ENCODE measurements around the gene S100A14. TPM values are rescaled to one million over a fixed set of nuclear protein-coding genes. Genes with fewer than 3 reads are reported as not detected.
"Not testable (repeated sequence)": the region's sequence is repeated elsewhere in the genome, so short reads cannot be mapped to it uniquely, and the experiment has no call there.

S100A14 gene
- total RNA-seq, 2 donors from 2014 or later, result 13.5 to 25.0 TPM

- TF ChIP-seq POLR2A (IDR thresholded peaks at IDR 0.05) (no peak), CTCF (IDR thresholded peaks at IDR 0.05) (no peak), POLR2AphosphoS5 (IDR thresholded peaks at IDR 0.05) (no peak)
- no peaks in the 10 kb centered on the region for H3K4me1 ChIP-seq (replicated peaks)
- no peaks in the 10 kb centered on the region for H3K36me3 ChIP-seq
- no peaks in the 10 kb centered on the region for H3K27me3 ChIP-seq (replicated peaks; ENCODE audit: insufficient read depth)
- no peak for DNase-seq (ENCODE audit: low spot score)
- 75% methylated on average over 4 of the region's 4 CpGs for WGBS
- intact Hi-C loops (cut with DNase I), result no loop called here
- no peak overlapping the region for H3K4me3 ChIP-seq
- H3K9me3 ChIP-seq, result no peaks in the 10 kb centered on the region
- H3K27ac ChIP-seq, result no peak overlapping the region
These were observed 39.0 kb downstream of the S100A14 start for GRCh38 chr1:153577138-153577537.

GRCh38 chr1:153575497-153575896 lies 40.6 kb downstream of the S100A14 start:
- H3K27me3 ChIP-seq (replicated peaks; ENCODE audit: insufficient read depth); intact Hi-C loops (cut with DNase I): not testable (repeated sequence)
- WGBS, result 94% methylated on average over 10 of the region's 10 CpGs

GRCh38 chr1:153575081-153575491 lies 41.0 kb downstream of the S100A14 start:
- H3K4me3 ChIP-seq; H3K36me3 ChIP-seq; H3K27ac ChIP-seq; H3K27me3 ChIP-seq (replicated peaks; ENCODE audit: insufficient read depth); H3K9me3 ChIP-seq; H3K4me1 ChIP-seq (replicated peaks); DNase-seq (ENCODE audit: low spot score); intact Hi-C loops (cut with DNase I): not testable (repeated sequence)
- 96% methylated on average over 35 of the region's 35 CpGs for WGBS

More at GRCh38 chr1:153575497-153575896, 40.6 kb downstream of the S100A14 start:
- DNase-seq (ENCODE audit: low spot score); H3K27ac ChIP-seq; H3K4me1 ChIP-seq (replicated peaks); H3K9me3 ChIP-seq; H3K36me3 ChIP-seq; H3K4me3 ChIP-seq: not testable (repeated sequence)

GRCh38 chr1:153573351-153573750 lies 42.8 kb downstream of the S100A14 start:
- no peak for TF ChIP-seq POLR2A (IDR thresholded peaks at IDR 0.05)
- TF ChIP-seq CTCF (IDR thresholded peaks at IDR 0.05), result no peak
- no peak for TF ChIP-seq POLR2AphosphoS5 (IDR thresholded peaks at IDR 0.05)
- no peaks in the 10 kb centered on the region for H3K4me1 ChIP-seq (replicated peaks)
- H3K27me3 ChIP-seq (replicated peaks; ENCODE audit: insufficient read depth), result no peaks in the 10 kb centered on the region
- peak overlapping the region in 1 of 2 donors; percentile 24 for H3K27ac ChIP-seq
- WGBS, result 82% methylated on average over 3 of the region's 3 CpGs
- no peak for DNase-seq (ENCODE audit: low spot score)
- intact Hi-C loops (cut with DNase I), result loop anchor here (5.0 kb wide), 3 partner anchors 54 to 179 kb away; partner anchors contain the start of genes ILF2, S100A1 and S100A13
- H3K36me3 ChIP-seq, result no peaks in the 10 kb centered on the region
- no peaks in the 10 kb centered on the region for H3K9me3 ChIP-seq
- H3K4me3 ChIP-seq, result no peak overlapping the region

- H3K27ac ChIP-seq, result peak overlapping the region in 1 of 2 donors; percentile 24
- TF ChIP-seq POLR2AphosphoS5 (IDR thresholded peaks at IDR 0.05) (peak; percentile 92), POLR2A (IDR thresholded peaks at IDR 0.05) (no peak), CTCF (IDR thresholded peaks at IDR 0.05) (peak in 3 of 4 experiments; percentile 90 to 94 (median 91))
- 11% methylated on average over 3 of the region's 3 CpGs for WGBS
- intact Hi-C loops (cut with DNase I), result loop anchor here (5.0 kb wide), 3 partner anchors 55 to 180 kb away; partner anchors contain the start of genes ILF2, S100A1 and S100A13
- H3K4me1 ChIP-seq (replicated peaks), result no peaks in the 10 kb centered on the region
- H3K9me3 ChIP-seq, result no peaks in the 10 kb centered on the region
- H3K4me3 ChIP-seq, result no peak overlapping the region
- H3K36me3 ChIP-seq, result no peaks in the 10 kb centered on the region
- H3K27me3 ChIP-seq (replicated peaks; ENCODE audit: insufficient read depth), result no peaks in the 10 kb centered on the region
- DNase-seq (ENCODE audit: low spot score), result peak; percentile 89
These were observed 43.5 kb downstream of the S100A14 start for GRCh38 chr1:153572569-153573015.

- no peak for DNase-seq (ENCODE audit: low spot score)
- Histone ChIP-seq H3K27ac (no peak overlapping the region), H3K36me3 (no peaks in the 10 kb centered on the region), H3K4me3 (no peak overlapping the region), H3K27me3 (replicated peaks; ENCODE audit: insufficient read depth) (no peaks in the 10 kb centered on the region), H3K4me1 (replicated peaks) (peaks cover 1% of the 10 kb centered on the region), H3K9me3 (no peaks in the 10 kb centered on the region)
- WGBS, result 79% methylated on average over 7 of the region's 7 CpGs
- TF ChIP-seq CTCF (IDR thresholded peaks at IDR 0.05), result no peak
- no peak for TF ChIP-seq POLR2AphosphoS5 (IDR thresholded peaks at IDR 0.05)
- TF ChIP-seq POLR2A (IDR thresholded peaks at IDR 0.05), result no peak
- intact Hi-C loops (cut with DNase I), result loop anchor here (5.0 kb wide), 3 partner anchors 56 to 181 kb away; partner anchors contain the start of genes ILF2, S100A1 and S100A13
These were observed 44.4 kb downstream of the S100A14 start for GRCh38 chr1:153571706-153572105.

Measured in prostate gland (tissue), 2 donors.